ENCODE results near the gene HTT.

- TF ChIP-seq, protein P1, sequence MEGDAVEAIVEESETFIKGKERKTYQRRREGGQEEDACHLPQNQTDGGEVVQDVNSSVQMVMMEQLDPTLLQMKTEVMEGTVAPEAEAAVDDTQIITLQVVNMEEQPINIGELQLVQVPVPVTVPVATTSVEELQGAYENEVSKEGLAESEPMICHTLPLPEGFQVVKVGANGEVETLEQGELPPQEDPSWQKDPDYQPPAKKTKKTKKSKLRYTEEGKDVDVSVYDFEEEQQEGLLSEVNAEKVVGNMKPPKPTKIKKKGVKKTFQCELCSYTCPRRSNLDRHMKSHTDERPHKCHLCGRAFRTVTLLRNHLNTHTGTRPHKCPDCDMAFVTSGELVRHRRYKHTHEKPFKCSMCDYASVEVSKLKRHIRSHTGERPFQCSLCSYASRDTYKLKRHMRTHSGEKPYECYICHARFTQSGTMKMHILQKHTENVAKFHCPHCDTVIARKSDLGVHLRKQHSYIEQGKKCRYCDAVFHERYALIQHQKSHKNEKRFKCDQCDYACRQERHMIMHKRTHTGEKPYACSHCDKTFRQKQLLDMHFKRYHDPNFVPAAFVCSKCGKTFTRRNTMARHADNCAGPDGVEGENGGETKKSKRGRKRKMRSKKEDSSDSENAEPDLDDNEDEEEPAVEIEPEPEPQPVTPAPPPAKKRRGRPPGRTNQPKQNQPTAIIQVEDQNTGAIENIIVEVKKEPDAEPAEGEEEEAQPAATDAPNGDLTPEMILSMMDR (IDR thresholded peaks at IDR 0.05), result no peak
- no peak for TF ChIP-seq POLR2A (IDR thresholded peaks at IDR 0.05)
- TF ChIP-seq POLR2AphosphoS5 (IDR thresholded peaks at IDR 0.05), result no peak
Observed at GRCh38 chr4:3107271-3107670, 32.8 kb downstream of the HTT start.
